IMR-90 (cell line): ENCODE results near the gene NLRC3.
A peak's percentile ranks its signal among the peaks of the same experiment; 100 is the strongest.

ENCODE experiments used
- BHLHE40 ChIP-seq: fragments of 150-350 bp; IDR thresholded peaks from 2 replicates; pipeline ENCODE4 v1.6.1; 2016; ENCODE audit warnings: mild to moderate bottlenecking, low read depth, low read length
- CEBPB ChIP-seq: IDR thresholded peaks from 2 replicates; pipeline ENCODE4 v1.6.1; 2012; ENCODE audit warnings: low read depth, low read length, improper control_type of control experiment
- CHD1 ChIP-seq: IDR thresholded peaks from 2 replicates; pipeline ENCODE4 v1.6.1; 2012; ENCODE audit warnings: low read depth, low read length, improper control_type of control experiment
- CTCF ChIP-seq: conservative IDR thresholded peaks from 2 replicates; pipeline ENCODE4 v1.5.1; 2012; ENCODE audit warnings: mild to moderate bottlenecking, low read depth, low read length, improper control_type of control experiment
- FOS ChIP-seq: fragments of 150-350 bp; IDR thresholded peaks from 2 replicates; pipeline ENCODE4 v1.6.1; 2016; ENCODE audit warnings: low read depth, low read length
- MAFK ChIP-seq: IDR thresholded peaks from 2 replicates; pipeline ENCODE4 v1.6.1; 2012; ENCODE audit warnings: low read depth, low read length, improper control_type of control experiment
- MXI1 ChIP-seq: IDR thresholded peaks from 2 replicates; pipeline ENCODE4 v1.6.1; 2012; ENCODE audit warnings: low read depth, mild to moderate bottlenecking, low read length, moderate library complexity, borderline replicate concordance
- POLR2A ChIP-seq: IDR thresholded peaks from 2 replicates; pipeline ENCODE4 v1.6.1; 2012; ENCODE audit warnings: mild to moderate bottlenecking, low read depth, low read length
- RAD21 ChIP-seq: IDR thresholded peaks from 2 replicates; pipeline ENCODE4 v1.6.1; 2012; ENCODE audit warnings: low read length, improper control_type of control experiment
- RCOR1 ChIP-seq: IDR thresholded peaks from 2 replicates; pipeline ENCODE4 v1.6.1; 2012; ENCODE audit warnings: mild to moderate bottlenecking, low read length, improper control_type of control experiment; ENCODE audit not compliant: insufficient replicate concordance
- RFX5 ChIP-seq: IDR thresholded peaks from 2 replicates; pipeline ENCODE4 v1.8.0; 2012; ENCODE audit warnings: low read depth, mild to moderate bottlenecking, low read length, moderate library complexity
- SMC3 ChIP-seq: fragments of 150-350 bp; IDR thresholded peaks from 2 replicates; pipeline ENCODE4 v1.6.1; 2016; ENCODE audit warnings: low read depth, mild to moderate bottlenecking, antibody characterized with exemption, low read length, moderate library complexity
- USF2 ChIP-seq: fragments of 150-350 bp; IDR thresholded peaks from 2 replicates; pipeline ENCODE4 v1.6.1; 2017; ENCODE audit warnings: mild to moderate bottlenecking, antibody characterized with exemption, low read length, low read depth

GRCh38 chr16:3590736-3591435 lies 13.7 kb upstream of the NLRC3 start:
- no peak for TF ChIP-seq MAFK
- TF ChIP-seq CTCF, result no peak
- TF ChIP-seq RFX5, result no peak
- no peak for TF ChIP-seq POLR2A
- no peak for TF ChIP-seq FOS
- no peak for TF ChIP-seq USF2
- TF ChIP-seq MXI1, result no peak
- TF ChIP-seq RAD21, result no peak
- no peak for TF ChIP-seq CHD1
- TF ChIP-seq SMC3, result no peak
- 0 out of 2 replicates have a peak, but pooled peaks have one; percentile 5 for TF ChIP-seq CEBPB
- TF ChIP-seq RCOR1, result no peak
- TF ChIP-seq BHLHE40, result no peak
